Effector CD8-positive, alpha-beta T cell (primary cell): ENCODE data around the gene SLC25A20.

Experiments
- DNase-seq: peaks from one replicate; lab custom pipeline; 2025; lab: John Stamatoyannopoulos, UW

SLC25A20 gene

GRCh38 chr3:48897460-48898376 lies 964 bp downstream of the SLC25A20 start:
- no peak for DNase-seq

- no peak for DNase-seq
Measured at GRCh38 chr3:48896936-48897335, 1.7 kb downstream of the SLC25A20 start.

- no peak for DNase-seq
Measured at GRCh38 chr3:48894516-48894915, 4.2 kb downstream of the SLC25A20 start.

GRCh38 chr3:48891606-48892005 lies 7.1 kb downstream of the SLC25A20 start:
- no peak for DNase-seq

- no peak for DNase-seq
Measured at GRCh38 chr3:48885753-48886152, 12.9 kb downstream of the SLC25A20 start.

GRCh38 chr3:48881652-48882114 lies 17.0 kb downstream of the SLC25A20 start:
- DNase-seq: no peak

- DNase-seq: no peak
Measured at GRCh38 chr3:48881006-48881405, 17.7 kb downstream of the SLC25A20 start.

- no peak for DNase-seq
Measured at GRCh38 chr3:48879994-48880377, 18.7 kb downstream of the SLC25A20 start.

GRCh38 chr3:48879307-48879993 lies 19.2 kb downstream of the SLC25A20 start:
- no peak for DNase-seq

- no peak for DNase-seq
Measured at GRCh38 chr3:48877671-48878070, 21.0 kb downstream of the SLC25A20 start.

- DNase-seq: no peak
Measured at GRCh38 chr3:48863122-48863521, 35.6 kb downstream of the SLC25A20 start.

GRCh38 chr3:48859206-48859605 lies 39.5 kb downstream of the SLC25A20 start:
- no peak for DNase-seq

GRCh38 chr3:48858709-48859108 lies 40.0 kb downstream of the SLC25A20 start:
- DNase-seq: no peak

- DNase-seq: no peak
Measured at GRCh38 chr3:48857641-48858040, 41.0 kb downstream of the SLC25A20 start.

GRCh38 chr3:48856469-48856868 lies 42.2 kb downstream of the SLC25A20 start:
- no peak for DNase-seq

- DNase-seq: no peak
Measured at GRCh38 chr3:48855681-48856447, 42.8 kb downstream of the SLC25A20 start.

- DNase-seq: no peak
Measured at GRCh38 chr3:48852151-48852550, 46.5 kb downstream of the SLC25A20 start.

- DNase-seq: no peak
Measured at GRCh38 chr3:48851407-48851806, 47.3 kb downstream of the SLC25A20 start.

- DNase-seq: no peak
Measured at GRCh38 chr3:48848816-48849515, 49.7 kb downstream of the SLC25A20 start.

GRCh38 chr3:48847504-48848423 lies 50.9 kb downstream of the SLC25A20 start, which contains the start of gene PRKAR2A:
TSS of gene PRKAR2A (minus strand) at chr3:48847874. CDS start at chr3:48847596, 278 bp downstream.
- peak; percentile 64 for DNase-seq
